SK-N-MC (cell line): ENCODE measurements around the gene PSMD14.

Experiments
- EZH2 ChIP-seq: fragments of 200-600 bp; sonication (generic); IDR thresholded peaks from one replicate; pipeline ENCODE4 v1.6.1; 2017; ENCODE audit warnings: antibody characterized with exemption
- FOXP2 ChIP-seq: optimal IDR thresholded peaks from 2 replicates; pipeline ENCODE3; 2011; ENCODE audit warnings: mild to moderate bottlenecking, moderate library complexity; ENCODE audit not compliant: insufficient read depth; ENCODE audit errors: extremely low read length, control extremely low read depth
- POLR2AphosphoS5 ChIP-seq: IDR thresholded peaks from 2 replicates; pipeline ENCODE4 v1.6.1; 2012; ENCODE audit warnings: mild to moderate bottlenecking, low read depth, low read length, borderline replicate concordance

DNA sequence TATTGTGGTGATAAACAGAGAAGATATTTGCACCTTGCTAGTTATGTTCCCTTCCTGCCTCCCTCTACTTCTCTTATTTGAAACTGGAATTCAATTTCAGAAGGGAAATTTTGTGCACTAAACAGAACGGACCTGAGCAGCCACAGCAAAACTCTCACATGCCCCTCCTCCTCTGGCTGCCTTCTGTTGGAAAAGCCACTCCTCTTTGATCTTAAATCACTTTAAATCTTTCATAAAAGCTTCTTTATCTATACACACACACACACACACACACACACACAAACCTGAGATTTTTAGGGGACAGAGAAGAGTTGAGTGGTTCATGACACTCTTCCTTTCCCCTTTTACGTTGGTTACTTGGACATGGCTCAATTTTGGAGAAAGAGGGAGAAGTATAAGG, 113.5 kb downstream of the PSMD14 start:
- TF ChIP-seq POLR2AphosphoS5 (no peak), EZH2 (no peak), FOXP2 (no peak)
